Activated CD4-positive, alpha-beta T cell treated with anti-CD3 and anti-CD28 coated beads, Interleukin-2, amount 10 ng/mL, durations not matched to agents 7 days and 5 days (primary cell): ENCODE data around the gene WDR37. TPM values are rescaled to one million over a fixed set of nuclear protein-coding genes. Genes with fewer than 3 reads are reported as not detected.

Source experiments
- CTCF ChIA-PET: fragments of 350-600 bp; sonication (Branson Sonifier 250); formaldehyde crosslinking; loops from one replicate; lab custom pipeline; 2021; ENCODE audit warnings: antibody characterized with exemption; lab: Charles Lee
- POLR2A ChIA-PET: fragments of 350-600 bp; sonication (Branson Sonifier 250); formaldehyde crosslinking; loops from one replicate; lab custom pipeline; 2021; ENCODE audit warnings: antibody characterized with exemption; lab: Charles Lee
- DNase-seq: peaks from one replicate; pipeline ENCODE4 v3.0.0-alpha.2; 2020
- H3K27ac Mint-ChIP-seq: one replicate; pipeline ENCODE4 v1.8.0; 2021; ENCODE audit warnings: mild to moderate bottlenecking, moderate library complexity, mixed read lengths
- H3K27me3 Mint-ChIP-seq: one replicate; pipeline ENCODE4 v1.8.0; 2021; ENCODE audit warnings: mixed read lengths
- H3K36me3 Mint-ChIP-seq: one replicate; pipeline ENCODE4 v1.8.0; 2021; ENCODE audit warnings: low read depth, mixed read lengths
- H3K4me1 Mint-ChIP-seq: one replicate; pipeline ENCODE4 v1.8.0; 2021; ENCODE audit warnings: mixed read lengths
- H3K4me3 Mint-ChIP-seq: one replicate; pipeline ENCODE4 v1.8.0; 2021; ENCODE audit warnings: mild to moderate bottlenecking, moderate library complexity, mixed read lengths
- H3K9me3 Mint-ChIP-seq: one replicate; pipeline ENCODE4 v1.8.0; 2021; ENCODE audit warnings: mixed read lengths
- total RNA-seq, 2 experiments: library from RNA; stranded (reverse); gene quantifications; one replicate each; pipeline ENCODE4 v1.2.3, GENCODE V29; 2021

Gene WDR37
- total RNA-seq, 2 experiments from 2014 or later = 31.9 to 35.0 TPM

DNA sequence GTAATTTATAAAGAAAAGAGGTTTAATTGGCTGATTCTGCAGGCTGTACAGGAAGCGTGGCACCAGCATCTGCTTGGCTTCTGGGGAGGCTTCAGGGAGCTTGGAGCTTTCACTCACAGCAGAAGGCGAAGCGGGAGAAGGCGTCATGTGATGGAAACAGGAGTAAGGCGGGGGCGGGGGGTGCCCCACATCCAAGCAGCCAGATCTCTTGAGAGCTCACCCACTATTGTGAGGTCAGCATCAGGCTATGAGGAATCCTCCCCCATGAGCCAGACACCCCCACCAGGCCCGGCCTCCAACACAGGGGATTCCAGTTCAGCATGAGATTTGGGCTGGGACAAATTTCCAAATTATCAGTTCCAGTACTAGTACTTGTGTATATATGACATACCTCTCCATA lies 46.2 kb downstream of the WDR37 start:
- CTCF ChIA-PET = interaction anchor here (1.6 kb wide), 1 partner anchor 16 kb away, joined by 4 read pairs; no protein-coding TSS in a partner anchor
- H3K27me3 Mint-ChIP-seq = no peaks in the 10 kb centered on the region
- no peak for DNase-seq
- POLR2A ChIA-PET = no interaction called here
- no peak overlapping the region for H3K4me3 Mint-ChIP-seq
- peaks cover 8% of the 10 kb centered on the region for H3K4me1 Mint-ChIP-seq
- H3K9me3 Mint-ChIP-seq = no peaks in the 10 kb centered on the region
- peaks cover 45% of the 10 kb centered on the region for H3K36me3 Mint-ChIP-seq
- no peak overlapping the region for H3K27ac Mint-ChIP-seq

DNA sequence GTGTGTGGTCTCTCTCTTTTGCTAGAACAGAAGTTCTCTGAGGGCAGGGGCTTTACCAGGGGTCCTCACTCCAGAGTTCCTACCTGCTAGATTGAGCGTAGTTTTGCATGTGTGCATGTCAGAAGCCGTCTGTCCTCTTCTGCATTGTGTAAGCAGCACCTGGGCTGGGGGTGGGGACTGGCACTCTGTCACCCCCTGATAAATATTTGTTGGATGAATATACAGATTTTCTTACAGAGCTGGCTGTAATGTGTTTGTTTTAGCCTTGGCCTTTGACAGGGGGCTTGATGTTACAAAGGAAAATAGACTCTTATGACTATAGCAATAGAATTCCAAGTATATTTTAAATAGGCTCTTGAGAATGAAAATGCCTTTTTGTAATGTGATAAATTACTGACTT lies 46.6 kb downstream of the WDR37 start:
- no peak for DNase-seq
- Mint-ChIP-seq H3K27ac (no peak overlapping the region), H3K4me1 (peaks cover 12% of the 10 kb centered on the region), H3K4me3 (no peak overlapping the region), H3K9me3 (no peaks in the 10 kb centered on the region), H3K36me3 (peaks cover 49% of the 10 kb centered on the region), H3K27me3 (no peaks in the 10 kb centered on the region)
- POLR2A ChIA-PET = no interaction called here
- CTCF ChIA-PET = interaction anchor here (1.6 kb wide), 1 partner anchor 17 kb away, joined by 4 read pairs; no protein-coding TSS in a partner anchor

DNA sequence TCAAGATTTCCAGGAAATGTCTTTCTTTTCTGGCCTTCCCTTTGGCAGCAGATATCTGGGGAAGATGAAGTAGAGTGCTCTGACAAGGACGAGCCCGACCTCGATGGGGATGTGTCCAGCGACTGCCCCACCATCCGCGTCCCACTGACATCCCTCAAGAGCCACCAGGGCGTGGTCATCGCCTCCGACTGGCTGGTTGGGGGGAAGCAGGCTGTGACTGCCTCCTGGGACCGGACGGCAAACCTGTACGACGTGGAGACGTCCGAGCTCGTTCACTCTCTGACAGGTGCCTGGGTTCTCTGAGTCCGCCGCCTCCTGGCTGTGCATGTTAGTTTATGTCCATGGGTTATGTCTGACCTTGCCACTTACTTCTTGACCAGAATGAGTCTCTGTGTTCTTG lies 47.4 kb downstream of the WDR37 start:
- no peaks in the 10 kb centered on the region for H3K27me3 Mint-ChIP-seq
- H3K27ac Mint-ChIP-seq = no peak overlapping the region
- ChIA-PET CTCF (interaction anchor here (0.6 to 1.6 kb wide), 2 partner anchors 18 to 421 kb away, joined by 4 read pairs; no protein-coding TSS in a partner anchor), POLR2A (no interaction called here)
- no peak overlapping the region for H3K4me3 Mint-ChIP-seq
- H3K9me3 Mint-ChIP-seq = no peaks in the 10 kb centered on the region
- no peak for DNase-seq
- H3K36me3 Mint-ChIP-seq = peaks cover 55% of the 10 kb centered on the region
- H3K4me1 Mint-ChIP-seq = peaks cover 13% of the 10 kb centered on the region

DNA sequence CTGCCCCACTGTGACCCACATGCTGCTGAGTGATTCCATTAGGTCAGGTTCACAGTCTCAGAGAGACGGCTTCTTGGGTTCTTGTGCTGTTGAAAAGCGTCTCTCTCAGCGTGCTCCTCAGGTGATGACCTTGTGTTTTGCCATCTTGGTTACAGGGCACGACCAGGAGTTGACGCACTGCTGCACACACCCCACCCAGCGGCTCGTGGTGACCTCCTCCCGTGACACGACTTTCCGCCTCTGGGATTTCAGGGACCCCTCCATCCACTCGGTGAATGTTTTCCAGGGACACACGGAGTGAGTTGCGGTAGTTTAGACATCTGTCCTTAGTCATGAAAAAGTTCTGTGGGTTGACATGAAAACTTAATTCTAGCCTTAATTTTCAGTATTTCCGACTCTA lies 48.8 kb downstream of the WDR37 start:
- H3K9me3 Mint-ChIP-seq = no peaks in the 10 kb centered on the region
- no peaks in the 10 kb centered on the region for H3K27me3 Mint-ChIP-seq
- H3K4me1 Mint-ChIP-seq = peaks cover 14% of the 10 kb centered on the region
- ChIA-PET CTCF (no interaction called here), POLR2A (no interaction called here)
- no peak overlapping the region for H3K4me3 Mint-ChIP-seq
- H3K36me3 Mint-ChIP-seq = peaks cover 58% of the 10 kb centered on the region
- H3K27ac Mint-ChIP-seq = no peak overlapping the region
- DNase-seq = no peak

DNA sequence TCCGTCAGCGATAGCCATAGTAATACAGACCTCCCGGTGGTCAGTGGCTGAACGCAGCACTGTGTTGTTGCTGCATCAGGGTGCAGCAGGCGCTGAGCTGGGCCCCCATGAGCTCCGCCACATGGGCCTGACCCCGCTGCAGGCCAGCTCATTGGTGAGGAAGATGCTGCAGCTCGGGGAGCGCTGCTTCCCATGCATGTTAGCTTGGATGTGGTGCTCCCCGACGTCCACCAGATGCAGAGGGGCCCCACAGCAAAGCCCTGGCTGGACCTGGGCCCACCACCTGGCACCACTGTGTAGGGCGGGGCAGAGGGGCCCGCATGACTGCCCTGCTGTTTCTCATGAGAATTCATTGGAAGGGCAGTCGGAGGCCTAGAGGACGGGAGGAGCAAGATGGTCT lies 50.8 kb downstream of the WDR37 start:
- Mint-ChIP-seq H3K36me3 (peaks cover 71% of the 10 kb centered on the region), H3K27me3 (no peaks in the 10 kb centered on the region), H3K4me1 (peaks cover 33% of the 10 kb centered on the region), H3K9me3 (no peaks in the 10 kb centered on the region), H3K27ac (no peak overlapping the region), H3K4me3 (no peak overlapping the region)
- CTCF ChIA-PET = no interaction called here
- POLR2A ChIA-PET = no interaction called here
- no peak for DNase-seq

DNA sequence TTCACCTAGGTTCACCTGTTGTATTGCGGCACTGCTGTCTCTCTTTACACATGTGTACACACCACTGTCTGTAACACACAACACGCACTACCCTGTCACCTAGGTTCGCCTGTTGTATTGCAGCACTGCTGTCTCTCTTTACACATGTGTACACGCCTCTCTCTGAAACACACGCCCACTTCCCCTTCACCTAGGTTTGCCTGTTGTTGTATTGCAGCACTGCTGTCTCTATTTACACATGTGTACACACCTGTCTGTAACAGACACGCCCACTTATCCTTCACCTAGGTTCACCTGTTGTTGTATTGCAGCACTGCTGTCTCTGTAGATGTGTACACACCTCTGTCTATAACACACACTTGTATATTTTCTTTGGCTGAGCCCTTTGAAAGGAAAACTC lies 51.5 kb downstream of the WDR37 start:
- CTCF ChIA-PET = no interaction called here
- Mint-ChIP-seq H3K4me3 (no peak overlapping the region), H3K4me1 (peaks cover 34% of the 10 kb centered on the region), H3K9me3 (no peaks in the 10 kb centered on the region), H3K36me3 (peaks cover 74% of the 10 kb centered on the region), H3K27me3 (no peaks in the 10 kb centered on the region), H3K27ac (no peak overlapping the region)
- DNase-seq = no peak
- POLR2A ChIA-PET = no interaction called here

DNA sequence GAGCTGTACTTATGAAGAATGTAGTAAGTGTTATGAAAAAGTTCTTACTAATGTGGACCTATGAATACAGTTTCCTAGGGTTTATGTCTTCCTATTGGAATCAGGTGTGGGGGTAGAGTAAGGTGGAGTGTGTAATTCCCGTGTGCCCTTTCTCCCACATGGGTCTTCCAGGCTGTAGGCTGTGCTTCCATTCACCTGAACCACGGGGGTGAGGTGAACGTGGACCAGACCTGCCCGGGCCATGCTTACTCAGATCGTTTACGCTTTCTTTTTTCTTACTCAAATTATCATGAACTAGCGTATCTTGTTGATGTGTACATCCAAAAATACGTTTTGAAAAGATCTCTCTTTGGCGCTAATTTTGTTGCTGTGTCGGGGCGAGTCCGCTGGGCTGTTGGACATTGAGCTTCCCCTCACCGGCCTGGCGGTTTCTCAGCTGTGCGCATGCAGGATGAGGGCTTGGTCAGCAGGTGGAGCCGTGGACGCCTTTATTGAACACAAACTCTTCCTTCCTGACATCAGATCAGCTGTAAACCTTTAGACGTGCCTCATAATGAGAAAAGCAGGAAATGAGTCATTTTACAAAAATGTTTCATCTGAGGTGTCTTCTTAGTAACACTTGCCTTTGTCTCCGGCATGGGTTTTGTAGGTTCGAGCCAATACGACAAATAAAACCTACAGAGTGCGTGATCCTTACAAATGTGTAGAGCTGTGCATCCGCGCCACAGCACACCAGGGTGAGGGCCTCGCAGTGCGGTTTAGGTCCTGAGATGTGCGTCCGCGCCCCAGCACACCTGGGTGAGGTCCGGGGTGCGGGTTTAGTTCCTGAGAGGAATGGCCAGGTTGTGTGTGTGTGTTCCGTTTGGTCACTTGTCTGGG lies 53.8 kb downstream of the WDR37 start:
- Mint-ChIP-seq H3K4me3 (peak overlapping the region; percentile 21), H3K27ac (peak overlapping the region; percentile 82), H3K4me1 (peaks cover 41% of the 10 kb centered on the region), H3K9me3 (no peaks in the 10 kb centered on the region), H3K36me3 (peaks cover 80% of the 10 kb centered on the region), H3K27me3 (no peaks in the 10 kb centered on the region)
- CTCF ChIA-PET = interaction anchor here (0.7 to 2.7 kb wide), 14 partner anchors 12 to 259 kb away, joined by 3 to 6 read pairs (median 3); partner anchors contain the start of genes LARP4B and WDR37
- POLR2A ChIA-PET = interaction anchor here (0.5 kb wide), 1 partner anchor 72 kb away, joined by 3 read pairs; no protein-coding TSS in a partner anchor
- peak; percentile 84 for DNase-seq

DNA sequence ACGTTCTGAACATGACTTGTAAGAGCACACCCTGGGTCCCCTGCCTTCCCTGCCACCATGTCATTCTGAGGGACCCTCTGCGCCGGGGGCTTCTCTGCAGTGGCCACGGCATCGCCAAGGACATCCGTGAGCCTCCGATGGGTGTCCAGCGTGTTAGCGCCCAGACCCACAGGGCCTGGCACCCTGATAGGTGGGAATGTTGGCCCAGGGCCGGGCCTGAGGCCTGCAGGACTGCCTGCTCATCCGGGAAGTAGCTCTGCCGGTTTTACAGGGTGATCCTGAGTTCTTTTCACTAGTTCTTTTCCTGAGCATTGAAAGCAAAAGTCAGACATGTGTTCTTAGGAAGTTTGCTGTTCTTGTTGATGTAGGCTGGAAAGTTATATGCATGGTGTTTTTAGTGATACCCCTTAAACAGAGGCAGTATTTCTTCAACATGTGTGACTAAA lies 54.5 kb downstream of the WDR37 start:
- CTCF ChIA-PET = interaction anchor here (0.7 to 2.7 kb wide), 9 partner anchors 12 to 179 kb away, joined by 3 to 6 read pairs (median 3); partner anchors contain the start of gene LARP4B
- Mint-ChIP-seq H3K4me1 (peaks cover 46% of the 10 kb centered on the region), H3K27me3 (no peaks in the 10 kb centered on the region), H3K9me3 (no peaks in the 10 kb centered on the region), H3K36me3 (peaks cover 82% of the 10 kb centered on the region), H3K27ac (peak overlapping the region; percentile 82), H3K4me3 (no peak overlapping the region)
- POLR2A ChIA-PET = no interaction called here
- DNase-seq = no peak

DNA sequence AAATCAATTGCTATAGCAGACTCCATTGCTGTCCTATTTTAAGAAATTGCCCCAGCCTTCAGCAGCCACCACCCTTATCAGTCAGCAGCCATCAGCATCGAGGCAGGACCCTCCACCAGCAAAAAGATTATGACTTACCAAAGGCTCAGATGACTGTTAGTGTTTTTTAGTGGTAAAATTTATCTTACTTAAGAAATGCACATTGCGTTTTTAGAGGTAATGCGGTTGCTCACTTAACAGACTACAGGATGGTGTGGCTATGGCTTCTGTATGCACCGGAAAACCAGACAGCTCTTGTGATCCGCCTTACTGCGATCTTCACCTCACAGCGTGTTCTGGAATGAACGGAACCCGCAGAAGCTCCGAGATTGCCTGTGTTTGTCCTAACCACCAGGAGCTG lies 58.1 kb downstream of the WDR37 start:
- H3K27ac Mint-ChIP-seq = no peak overlapping the region
- no peak overlapping the region for H3K4me3 Mint-ChIP-seq
- peaks cover 88% of the 10 kb centered on the region for H3K36me3 Mint-ChIP-seq
- no peak for DNase-seq
- POLR2A ChIA-PET = no interaction called here
- CTCF ChIA-PET = no interaction called here
- peaks cover 66% of the 10 kb centered on the region for H3K4me1 Mint-ChIP-seq
- no peaks in the 10 kb centered on the region for H3K27me3 Mint-ChIP-seq
- no peaks in the 10 kb centered on the region for H3K9me3 Mint-ChIP-seq

DNA sequence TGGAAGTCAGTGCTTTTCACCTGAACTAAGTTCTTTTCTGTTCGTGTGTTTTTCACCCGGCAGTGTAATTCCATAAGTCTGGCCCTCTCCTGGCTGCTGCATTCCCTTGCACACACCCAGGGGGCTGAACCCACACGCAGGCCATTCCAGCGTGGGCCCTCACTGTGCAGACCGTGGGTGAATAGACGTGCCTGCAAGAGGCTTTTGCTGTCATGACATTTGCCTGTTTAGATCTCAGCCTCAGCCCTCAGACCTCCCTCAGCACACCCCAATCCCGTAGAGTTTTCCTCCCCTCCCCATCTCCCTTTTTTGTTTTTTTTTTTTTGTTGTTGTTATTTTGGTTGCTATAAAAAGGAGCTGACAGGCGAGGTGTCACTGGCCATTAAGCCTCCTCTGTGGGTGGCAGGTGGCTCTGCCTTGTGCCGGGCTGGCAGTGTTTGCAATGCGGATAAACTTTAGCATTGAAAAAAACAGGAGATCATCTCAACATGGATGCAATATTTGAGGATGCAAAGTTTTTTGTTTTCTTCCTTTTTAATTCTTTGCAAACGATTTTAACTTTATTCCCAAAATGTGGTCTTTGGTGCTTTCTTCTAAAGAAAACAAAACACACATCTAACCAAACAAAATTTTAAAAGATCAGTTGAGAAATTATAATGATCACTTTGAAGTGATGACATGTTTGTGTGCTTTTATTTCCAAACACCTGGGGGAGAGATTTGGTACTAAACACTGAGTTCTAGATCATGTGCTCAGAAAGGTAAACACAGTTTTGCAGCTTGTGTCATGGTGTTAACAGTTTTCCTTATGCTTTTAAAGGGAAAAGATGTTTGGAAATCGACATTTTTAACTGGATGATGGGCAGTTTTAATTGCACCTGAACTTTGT lies 58.8 kb downstream of the WDR37 start:
- DNase-seq = no peak
- Mint-ChIP-seq H3K27ac (no peak overlapping the region), H3K36me3 (peaks cover 90% of the 10 kb centered on the region), H3K4me3 (no peak overlapping the region), H3K9me3 (no peaks in the 10 kb centered on the region), H3K27me3 (no peaks in the 10 kb centered on the region), H3K4me1 (peaks cover 61% of the 10 kb centered on the region)
- ChIA-PET POLR2A (no interaction called here), CTCF (no interaction called here)

DNA sequence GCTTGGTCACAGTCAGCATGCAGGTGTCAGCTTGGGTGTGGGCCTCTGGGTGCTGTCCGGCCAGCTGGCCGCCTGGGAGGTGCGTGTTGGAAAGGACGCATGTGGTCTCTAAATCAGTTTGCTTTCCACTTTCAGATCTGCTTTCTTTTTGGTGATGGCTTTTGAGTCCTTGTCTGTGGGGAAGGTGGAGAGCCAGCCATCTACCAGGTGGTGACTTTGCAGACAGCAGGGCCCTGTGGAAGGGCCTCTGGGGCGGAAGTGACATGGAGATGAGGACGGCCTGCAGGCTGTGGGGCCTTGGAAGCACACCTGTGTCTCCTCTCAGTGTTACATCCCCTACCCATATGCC lies 59.4 kb downstream of the WDR37 start:
- CTCF ChIA-PET = no interaction called here
- H3K27me3 Mint-ChIP-seq = no peaks in the 10 kb centered on the region
- POLR2A ChIA-PET = no interaction called here
- H3K36me3 Mint-ChIP-seq = peaks cover 87% of the 10 kb centered on the region
- H3K9me3 Mint-ChIP-seq = no peaks in the 10 kb centered on the region
- H3K4me3 Mint-ChIP-seq = no peak overlapping the region
- H3K4me1 Mint-ChIP-seq = peaks cover 55% of the 10 kb centered on the region
- no peak for DNase-seq
- H3K27ac Mint-ChIP-seq = no peak overlapping the region

DNA sequence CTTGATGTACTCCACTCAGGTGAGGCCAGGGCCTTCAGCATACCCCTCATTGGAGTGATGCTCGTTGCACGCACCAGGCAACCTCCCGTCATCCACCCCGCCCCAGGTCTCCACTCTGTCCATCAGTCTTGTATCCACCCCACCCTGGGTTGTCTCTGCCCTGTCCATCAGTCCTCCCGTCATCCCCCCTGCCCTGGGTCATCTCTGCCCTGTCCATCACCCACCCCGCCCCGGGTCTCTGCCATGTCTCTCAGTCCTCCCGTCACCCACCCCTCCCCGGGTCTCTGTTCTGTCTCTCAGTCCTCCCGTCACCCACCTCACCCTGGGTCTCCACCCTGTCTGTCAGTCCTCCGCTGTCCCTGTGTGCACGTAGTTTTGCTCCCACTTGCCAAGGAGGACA lies 59.9 kb downstream of the WDR37 start:
- Mint-ChIP-seq H3K27me3 (no peaks in the 10 kb centered on the region), H3K36me3 (peaks cover 83% of the 10 kb centered on the region), H3K9me3 (no peaks in the 10 kb centered on the region), H3K4me3 (no peak overlapping the region), H3K4me1 (peaks cover 51% of the 10 kb centered on the region), H3K27ac (no peak overlapping the region)
- DNase-seq = no peak
- ChIA-PET CTCF (no interaction called here), POLR2A (no interaction called here)
